Skeletal muscle satellite cell (primary cell): Measurements from ENCODE around the gene RRBP1.

Experiments used
- H3K27me3 ChIP-seq: 2 replicates; pipeline ENCODE4 v1.7.0; 2013; ENCODE audit warnings: low read length; ENCODE audit not compliant: control insufficient read depth, insufficient read depth
- H3K36me3 ChIP-seq: 2 replicates; pipeline ENCODE4 v1.7.0; 2013; ENCODE audit warnings: mild to moderate bottlenecking, control low read depth, low read length; ENCODE audit not compliant: insufficient read depth
- H3K4me1 ChIP-seq: 2 replicates; pipeline ENCODE4 v1.7.0; 2013; ENCODE audit warnings: low read length; ENCODE audit not compliant: control insufficient read depth, insufficient read depth
- H3K4me2 ChIP-seq: 2 replicates; pipeline ENCODE4 v1.7.0; 2013; ENCODE audit warnings: mild to moderate bottlenecking, low read length
- H3K4me3 ChIP-seq: 2 replicates; pipeline ENCODE4 v1.7.0; 2013; ENCODE audit warnings: low read length
- H3K9ac ChIP-seq: 2 replicates; pipeline ENCODE4 v1.7.0; 2013; ENCODE audit warnings: mild to moderate bottlenecking, low read depth, low read length, moderate library complexity
- H3K9me3 ChIP-seq: replicated peaks from 2 replicates; pipeline ENCODE4 v1.7.0; 2013; ENCODE audit warnings: mild to moderate bottlenecking, control low read depth, low read length

The RRBP1 gene

GRCh38 chr20:17594443-17594842 is 87.6 kb downstream of the RRBP1 start:
- H3K27me3 ChIP-seq: no peaks in the 10 kb centered on the region
- no peak overlapping the region for H3K4me3 ChIP-seq
- peaks cover 13% of the 10 kb centered on the region for H3K36me3 ChIP-seq
- H3K4me2 ChIP-seq: no peak overlapping the region
- H3K4me1 ChIP-seq: peaks cover 24% of the 10 kb centered on the region
- no peak overlapping the region for H3K9ac ChIP-seq
- H3K9me3 ChIP-seq: no peaks in the 10 kb centered on the region

GRCh38 chr20:17593902-17594301 is 88.1 kb downstream of the RRBP1 start:
- Histone ChIP-seq H3K9me3 (no peaks in the 10 kb centered on the region), H3K27me3 (no peaks in the 10 kb centered on the region), H3K9ac (no peak overlapping the region), H3K4me1 (peaks cover 27% of the 10 kb centered on the region), H3K4me2 (no peak overlapping the region), H3K4me3 (no peak overlapping the region), H3K36me3 (peaks cover 7% of the 10 kb centered on the region)

GRCh38 chr20:17590245-17590644 is 91.8 kb downstream of the RRBP1 start:
- Histone ChIP-seq H3K9me3 (no peaks in the 10 kb centered on the region), H3K27me3 (no peaks in the 10 kb centered on the region), H3K4me2 (peak overlapping the region; percentile 1), H3K9ac (no peak overlapping the region), H3K36me3 (peaks cover 9% of the 10 kb centered on the region), H3K4me1 (peaks cover 26% of the 10 kb centered on the region), H3K4me3 (no peak overlapping the region)

DNA sequence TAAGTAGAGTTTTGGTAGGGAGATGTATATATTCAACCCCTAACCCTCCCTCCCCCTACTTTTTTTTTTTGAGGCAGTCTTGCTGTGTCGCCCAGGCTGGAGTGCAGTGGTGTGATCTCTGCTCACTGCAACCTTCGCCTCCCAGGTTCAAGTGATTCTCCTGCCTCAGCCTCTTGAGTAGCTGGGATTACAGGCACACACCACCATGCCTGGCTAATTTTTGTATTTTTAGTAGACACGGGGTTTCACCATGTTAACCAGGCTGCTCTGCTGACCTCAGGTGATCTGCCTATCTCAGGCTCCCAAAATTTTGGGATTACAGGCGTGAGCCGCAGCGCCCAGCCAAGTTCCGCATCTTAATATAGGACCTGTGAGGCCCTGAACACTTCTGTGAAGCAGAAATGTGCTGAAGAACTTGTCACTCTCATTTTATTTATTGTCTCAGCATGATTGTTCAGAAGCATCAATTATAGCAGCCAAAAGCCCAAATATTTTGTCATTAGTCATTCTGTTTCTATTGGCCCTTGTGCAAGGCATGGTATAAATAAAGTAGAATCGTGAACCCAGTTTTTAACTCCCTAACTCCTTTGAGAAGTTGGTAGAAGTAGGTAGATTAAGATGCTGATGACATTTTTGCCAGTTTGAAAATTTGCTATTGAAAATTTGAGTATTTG is 92.7 kb downstream of the RRBP1 start:
- Histone ChIP-seq H3K9ac (no peak overlapping the region), H3K9me3 (no peaks in the 10 kb centered on the region), H3K4me1 (peaks cover 18% of the 10 kb centered on the region), H3K4me2 (no peak overlapping the region), H3K36me3 (peaks cover 9% of the 10 kb centered on the region), H3K4me3 (no peak overlapping the region), H3K27me3 (no peaks in the 10 kb centered on the region)

GRCh38 chr20:17587824-17588223 is 94.2 kb downstream of the RRBP1 start:
- H3K4me2 ChIP-seq: no peak overlapping the region
- peaks cover 20% of the 10 kb centered on the region for H3K4me1 ChIP-seq
- H3K9me3 ChIP-seq: no peaks in the 10 kb centered on the region
- H3K9ac ChIP-seq: no peak overlapping the region
- H3K36me3 ChIP-seq: peaks cover 9% of the 10 kb centered on the region
- no peaks in the 10 kb centered on the region for H3K27me3 ChIP-seq
- H3K4me3 ChIP-seq: no peak overlapping the region

- Histone ChIP-seq H3K9ac (no peak overlapping the region), H3K36me3 (peaks cover 9% of the 10 kb centered on the region), H3K4me3 (no peak overlapping the region), H3K4me1 (peaks cover 20% of the 10 kb centered on the region), H3K4me2 (no peak overlapping the region), H3K27me3 (no peaks in the 10 kb centered on the region), H3K9me3 (no peaks in the 10 kb centered on the region)
These were observed 94.9 kb downstream of the RRBP1 start for GRCh38 chr20:17587148-17587547.

GRCh38 chr20:17586250-17586649 is 95.8 kb downstream of the RRBP1 start:
- Histone ChIP-seq H3K4me1 (peaks cover 20% of the 10 kb centered on the region), H3K27me3 (no peaks in the 10 kb centered on the region), H3K4me3 (no peak overlapping the region), H3K4me2 (no peak overlapping the region), H3K9ac (no peak overlapping the region), H3K36me3 (peaks cover 3% of the 10 kb centered on the region), H3K9me3 (no peaks in the 10 kb centered on the region)

DNA sequence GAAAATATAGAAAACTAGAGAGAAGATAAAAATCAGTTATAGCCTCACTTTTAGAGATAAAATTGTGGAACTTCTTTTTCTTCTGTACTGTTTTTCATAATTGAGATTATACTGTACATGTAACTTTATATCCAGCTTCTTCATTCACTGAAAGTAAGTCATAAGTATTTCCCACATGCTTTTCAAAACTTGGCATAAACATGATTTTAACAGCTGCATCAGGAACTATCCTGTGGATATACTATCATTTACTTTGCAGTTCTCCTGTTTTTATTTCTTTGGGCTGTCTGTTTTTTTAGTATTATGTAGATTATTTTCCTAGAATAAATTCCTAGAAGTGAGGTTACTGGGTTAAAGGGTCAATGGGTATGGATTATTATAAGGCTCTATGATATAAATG is 97.4 kb downstream of the RRBP1 start:
- Histone ChIP-seq H3K4me1 (peaks cover 18% of the 10 kb centered on the region), H3K36me3 (peaks cover 3% of the 10 kb centered on the region), H3K9me3 (no peaks in the 10 kb centered on the region), H3K9ac (no peak overlapping the region), H3K27me3 (no peaks in the 10 kb centered on the region), H3K4me3 (no peak overlapping the region), H3K4me2 (no peak overlapping the region)

DNA sequence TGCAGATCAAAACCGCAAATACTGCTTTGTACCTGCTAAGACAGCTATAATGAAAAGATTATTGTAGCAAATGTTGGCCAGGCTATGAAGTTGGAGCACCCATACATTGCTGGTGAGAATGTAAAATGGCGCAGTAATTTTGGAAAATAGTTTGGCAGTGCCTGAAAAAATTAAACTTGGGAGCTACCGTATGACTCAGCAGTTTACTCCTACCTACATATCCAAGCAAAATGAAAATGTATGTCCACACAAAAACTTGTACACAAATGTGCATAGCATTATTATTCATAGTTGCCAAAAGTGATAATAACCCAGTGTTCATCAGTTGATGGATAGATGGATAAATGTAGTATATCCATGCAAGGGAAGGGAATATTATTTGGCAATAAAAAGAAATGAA is 98.9 kb downstream of the RRBP1 start:
- H3K4me3 ChIP-seq: no peak overlapping the region
- peaks cover 18% of the 10 kb centered on the region for H3K4me1 ChIP-seq
- no peak overlapping the region for H3K9ac ChIP-seq
- H3K36me3 ChIP-seq: peaks cover 1% of the 10 kb centered on the region
- no peaks in the 10 kb centered on the region for H3K9me3 ChIP-seq
- no peak overlapping the region for H3K4me2 ChIP-seq
- H3K27me3 ChIP-seq: no peaks in the 10 kb centered on the region

DNA sequence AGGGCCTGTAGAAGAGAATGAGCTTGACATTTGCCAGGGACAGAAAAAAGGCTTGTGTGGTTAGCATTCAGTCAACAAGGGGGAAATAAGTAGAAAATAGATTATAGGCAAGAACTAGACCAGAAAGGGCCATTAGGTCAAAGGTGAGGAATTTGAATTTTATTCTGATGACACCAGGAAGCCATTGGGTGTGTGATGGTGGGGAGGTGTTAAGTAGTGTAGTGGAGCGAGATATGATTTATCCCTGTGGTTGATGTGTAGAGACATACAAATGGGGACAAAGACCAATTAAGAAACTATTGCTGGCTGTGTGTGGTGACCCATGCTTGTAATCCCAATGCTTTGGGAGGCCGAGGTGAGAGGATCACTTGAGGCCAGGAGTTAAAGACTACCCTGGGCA is 101.1 kb downstream of the RRBP1 start:
- Histone ChIP-seq H3K4me3 (no peak overlapping the region), H3K4me1 (peaks cover 18% of the 10 kb centered on the region), H3K9ac (no peak overlapping the region), H3K36me3 (peaks cover under 1% of the 10 kb centered on the region), H3K9me3 (no peaks in the 10 kb centered on the region), H3K4me2 (no peak overlapping the region), H3K27me3 (no peaks in the 10 kb centered on the region)

DNA sequence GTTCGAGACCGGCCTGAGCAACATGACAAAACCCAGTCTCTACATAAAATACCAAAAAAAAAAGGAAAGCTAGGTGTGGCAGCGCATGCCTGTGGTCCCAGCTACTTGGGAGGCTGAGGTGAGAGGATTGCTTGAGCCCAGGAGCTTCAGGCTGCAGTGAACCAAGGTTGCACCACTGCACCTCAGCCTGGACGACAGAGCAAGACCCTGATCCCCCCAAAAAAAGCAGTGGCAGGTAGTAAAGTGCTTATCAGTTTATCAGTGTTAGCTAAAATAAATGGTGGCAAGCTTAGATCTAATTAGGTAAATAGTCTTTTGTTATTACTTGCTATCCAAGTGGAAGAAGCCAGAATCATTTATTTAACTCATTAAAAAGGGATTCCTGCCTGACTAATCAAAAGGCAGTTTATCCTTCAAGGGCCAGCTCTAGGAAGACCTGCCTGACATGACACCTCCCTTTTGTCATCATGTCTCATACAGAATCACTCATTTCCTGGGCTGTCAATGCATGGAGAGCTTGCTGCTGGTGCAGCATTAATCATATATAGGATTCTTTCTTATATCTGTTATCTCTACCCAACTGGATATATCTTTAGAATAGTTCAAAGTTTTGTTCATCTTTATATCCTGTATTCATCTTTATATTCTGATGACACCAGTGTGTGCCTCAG is 102.5 kb downstream of the RRBP1 start:
- Histone ChIP-seq H3K4me1 (peaks cover 18% of the 10 kb centered on the region), H3K4me3 (no peak overlapping the region)

DNA sequence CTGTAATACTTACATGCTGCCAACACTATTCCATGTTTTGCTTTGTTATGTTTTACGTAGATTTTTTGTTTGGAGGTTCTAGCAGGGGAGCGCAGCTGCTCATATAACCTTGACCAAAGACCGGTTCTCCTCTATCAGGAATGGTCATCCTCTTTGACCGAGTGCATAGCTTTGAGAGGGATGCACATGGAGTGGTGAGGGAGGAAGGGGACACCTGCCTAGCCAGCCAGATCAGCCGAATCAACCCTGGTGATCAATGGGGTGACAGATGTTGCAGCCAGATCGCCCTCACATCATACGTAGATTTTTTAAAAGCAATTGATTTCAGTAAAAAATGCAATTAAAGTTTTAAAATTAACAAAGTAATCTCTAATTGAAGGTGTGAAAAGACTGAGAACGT is 105.8 kb downstream of the RRBP1 start:
- H3K4me3 ChIP-seq: no peak overlapping the region
- H3K36me3 ChIP-seq: peaks cover 8% of the 10 kb centered on the region
- peaks cover 20% of the 10 kb centered on the region for H3K4me1 ChIP-seq
- H3K9me3 ChIP-seq: no peaks in the 10 kb centered on the region
- H3K27me3 ChIP-seq: no peaks in the 10 kb centered on the region
- H3K9ac ChIP-seq: no peak overlapping the region
- H3K4me2 ChIP-seq: no peak overlapping the region

More for the DNA sequence above, 102.5 kb downstream of the RRBP1 start:
- Histone ChIP-seq H3K9me3 (no peaks in the 10 kb centered on the region), H3K27me3 (no peaks in the 10 kb centered on the region), H3K4me2 (no peak overlapping the region), H3K9ac (no peak overlapping the region), H3K36me3 (peaks cover 3% of the 10 kb centered on the region)
